ENCODE data around the gene NQO2. TPM values are rescaled to one million over a fixed set of nuclear protein-coding genes. Genes with fewer than 3 reads are reported as not detected.

Gene NQO2
- total and polyA plus RNA-seq, 2 of the 13 experiments (the other 11 are each of a cell fraction or from before 2014, with no cell fraction given): 32.2 to 56.5 TPM

DNA sequence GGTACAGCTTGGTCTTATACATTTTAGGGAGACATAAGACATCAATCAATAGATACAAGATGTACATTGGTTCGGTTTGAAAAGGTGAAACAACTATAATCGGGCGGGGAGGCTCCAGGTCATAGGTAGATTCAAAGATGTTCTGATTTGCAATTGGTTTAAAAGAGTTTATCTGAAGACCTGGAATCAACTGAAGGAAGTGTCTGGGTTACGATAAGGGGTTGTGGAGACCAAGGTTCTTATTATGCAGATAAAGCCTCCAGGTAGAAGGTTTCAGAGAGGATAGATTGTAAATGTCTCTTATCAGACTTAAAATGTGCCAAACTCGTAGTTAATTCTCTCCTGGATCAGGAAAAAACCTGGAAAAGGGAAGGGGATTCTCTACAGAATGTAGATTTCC lies 22.4 kb upstream of the NQO2 start (continued):
- TF ChIP-seq ZNF205 (CRISPR knock-in tag; IDR thresholded peaks at IDR 0.05) (no peak), KLF13 (CRISPR knock-in tag; IDR thresholded peaks at IDR 0.05) (no peak), JUNB (CRISPR knock-in tag; IDR thresholded peaks at IDR 0.05; ENCODE audit: borderline replicate concordance) (no peak)

DNA sequence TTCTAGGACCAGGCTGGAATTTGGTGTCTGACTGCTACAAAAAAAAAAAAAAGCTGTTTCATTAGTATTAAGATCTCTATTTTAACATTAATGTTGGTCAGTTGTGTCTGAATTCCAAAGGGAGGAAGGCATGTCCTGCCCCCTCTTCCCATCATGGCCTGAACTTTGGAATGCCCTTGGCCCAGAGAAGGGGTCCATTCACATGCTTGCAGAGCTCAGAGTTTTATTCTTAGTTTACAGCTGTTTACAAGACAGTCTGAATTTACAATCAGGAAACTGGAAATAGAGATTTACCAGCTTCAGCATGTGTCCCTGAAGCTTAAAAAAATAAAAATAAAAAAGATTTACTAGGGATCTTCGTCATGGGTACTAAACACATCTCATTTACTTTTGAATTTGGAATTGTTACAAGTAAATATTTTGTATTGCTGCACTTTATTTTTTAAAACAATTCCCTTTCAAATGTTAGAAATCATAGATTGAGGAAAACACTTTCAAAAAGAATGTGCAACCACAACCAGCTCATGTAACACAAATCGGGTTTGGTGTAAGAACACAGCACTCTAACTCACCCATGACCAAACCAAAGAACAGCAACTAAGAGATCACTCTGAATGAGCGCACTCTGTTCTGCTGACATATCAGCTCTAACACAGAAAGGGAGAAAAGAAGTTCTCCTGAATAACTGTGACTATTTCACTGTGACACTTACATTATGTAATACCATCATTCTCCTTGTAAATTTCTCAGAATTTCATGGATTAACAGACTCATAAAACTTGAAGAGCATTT lies 21.7 kb upstream of the NQO2 start:
- in situ Hi-C loops (cut with HindIII; ENCODE audit: extremely low pct_ligation_motif_present, low pct_unique_long_range_greater_than_20kb): no loop called here
- peak overlapping the region; percentile 40 for H3K4me2 ChIP-seq (ENCODE audit: low read depth, low read length)
- FAIRE-seq (peak; percentile 26), ATAC-seq (peak; percentile 54; the same call in 2 of the 3 replicates), DNase-seq (ENCODE audit: low spot score) (no peak)
- WGBS (ENCODE audit: low lambda C conversion rate): 21% methylated on average over 3 of the region's 3 CpGs
- H3K27me3 ChIP-seq (ENCODE audit: control insufficient read depth in 1 of 2, insufficient read depth in 2 of 2, low read length in 2 of 2): peaks cover 2 to 11% of the 10 kb centered on the region in 2 experiments; a peak in 1 of 5 replicates
- H3K9ac ChIP-seq (ENCODE audit: insufficient read depth, low read depth, low read length): no peak overlapping the region
- no peaks in the 10 kb centered on the region for H3K9me3 ChIP-seq (ENCODE audit: low read length)
- H3K79me2 ChIP-seq (ENCODE audit: insufficient read depth, low read length): no peaks in the 10 kb centered on the region
- no peak overlapping the region for H3K27ac ChIP-seq (ENCODE audit: extremely low read length, insufficient read depth, low read length)
- ChIA-PET CTCF (ENCODE audit: low intra/inter-chr PET ratio, low total read pairs) (no interaction called here), POLR2A (interaction anchor here (0.9 to 1.9 kb wide), 4 partner anchors 9 to 26 kb away, joined by 3 to 22 read pairs (median 3); no protein-coding TSS in a partner anchor)
- no TSS peak for BruUV-seq (replicated peaks)
- no peak overlapping the region for H3K4me3 ChIP-seq (replicated peaks in 1 of 3; ENCODE audit: insufficient read depth in 1 of 3, low read depth in 2 of 3, low read length in 3 of 3)
- no peaks in the 10 kb centered on the region for H4K20me1 ChIP-seq (ENCODE audit: insufficient read depth, low read length)
- intact Hi-C loops (cut with micrococcal nuclease; ENCODE audit: unreplicated experiment): no loop called here
- peaks cover 71% of the 10 kb centered on the region for H3K4me1 ChIP-seq (ENCODE audit: insufficient read depth, low read length)
- no peaks in the 10 kb centered on the region for H3K36me3 ChIP-seq (replicated peaks in 1 of 2; ENCODE audit: control insufficient read depth in 1 of 2, insufficient read depth in 2 of 2, low read length in 2 of 2)
- H2AFZ ChIP-seq (ENCODE audit: low read length): no peak overlapping the region
- TF ChIP-seq GATAD1 (CRISPR knock-in tag; IDR thresholded peaks at IDR 0.05) (no peak), ZNF781 (CRISPR knock-in tag; IDR thresholded peaks at IDR 0.05; ENCODE audit: borderline replicate concordance, not compliant biosample characterization) (no peak), RBFOX2 (IDR thresholded peaks at IDR 0.05; ENCODE audit: low read depth, low read length) (no peak), HNF4A (CRISPR knock-in tag; IDR thresholded peaks at IDR 0.05) (peak; percentile 88), BCL6 (CRISPR knock-in tag; IDR thresholded peaks at IDR 0.05) (0 out of 2 replicates have a peak, but pooled peaks have one; percentile 8), EP300 (IDR thresholded peaks at IDR 0.05; ENCODE audit: low read depth in 2 of 2, low read length in 2 of 2) (no peak), EP300 (CRISPR knock-in tag; IDR thresholded peaks at IDR 0.05; ENCODE audit: borderline replicate concordance) (no peak), SAP130 (CRISPR knock-in tag; IDR thresholded peaks at IDR 0.05; ENCODE audit: low read depth) (peak; percentile 24; the same call in 1 of the 2 replicates), ZNF468 (CRISPR knock-in tag; IDR thresholded peaks at IDR 0.05) (no peak), RXRB (CRISPR knock-in tag; IDR thresholded peaks at IDR 0.05; ENCODE audit: borderline replicate concordance) (peak; percentile 41; the same call in 1 of the 2 replicates), NCOA2 (CRISPR knock-in tag; IDR thresholded peaks at IDR 0.05) (0 out of 2 replicates have a peak, but pooled peaks have one; percentile 14)
- TF ChIP-seq, protein P1, sequence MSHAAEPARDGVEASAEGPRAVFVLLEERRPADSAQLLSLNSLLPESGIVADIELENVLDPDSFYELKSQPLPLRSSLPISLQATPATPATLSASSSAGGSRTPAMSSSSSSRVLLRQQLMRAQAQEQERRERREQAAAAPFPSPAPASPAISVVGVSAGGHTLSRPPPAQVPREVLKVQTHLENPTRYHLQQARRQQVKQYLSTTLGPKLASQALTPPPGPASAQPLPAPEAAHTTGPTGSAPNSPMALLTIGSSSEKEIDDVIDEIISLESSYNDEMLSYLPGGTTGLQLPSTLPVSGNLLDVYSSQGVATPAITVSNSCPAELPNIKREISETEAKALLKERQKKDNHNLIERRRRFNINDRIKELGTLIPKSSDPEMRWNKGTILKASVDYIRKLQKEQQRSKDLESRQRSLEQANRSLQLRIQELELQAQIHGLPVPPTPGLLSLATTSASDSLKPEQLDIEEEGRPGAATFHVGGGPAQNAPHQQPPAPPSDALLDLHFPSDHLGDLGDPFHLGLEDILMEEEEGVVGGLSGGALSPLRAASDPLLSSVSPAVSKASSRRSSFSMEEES (CRISPR knock-in tag; IDR thresholded peaks at IDR 0.05): 0 out of 2 replicates have a peak, but pooled peaks have one; percentile 22
- TF ChIP-seq, protein P2, sequence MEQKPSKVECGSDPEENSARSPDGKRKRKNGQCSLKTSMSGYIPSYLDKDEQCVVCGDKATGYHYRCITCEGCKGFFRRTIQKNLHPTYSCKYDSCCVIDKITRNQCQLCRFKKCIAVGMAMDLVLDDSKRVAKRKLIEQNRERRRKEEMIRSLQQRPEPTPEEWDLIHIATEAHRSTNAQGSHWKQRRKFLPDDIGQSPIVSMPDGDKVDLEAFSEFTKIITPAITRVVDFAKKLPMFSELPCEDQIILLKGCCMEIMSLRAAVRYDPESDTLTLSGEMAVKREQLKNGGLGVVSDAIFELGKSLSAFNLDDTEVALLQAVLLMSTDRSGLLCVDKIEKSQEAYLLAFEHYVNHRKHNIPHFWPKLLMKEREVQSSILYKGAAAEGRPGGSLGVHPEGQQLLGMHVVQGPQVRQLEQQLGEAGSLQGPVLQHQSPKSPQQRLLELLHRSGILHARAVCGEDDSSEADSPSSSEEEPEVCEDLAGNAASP (CRISPR knock-in tag; IDR thresholded peaks at IDR 0.05; ENCODE audit: borderline replicate concordance): no peak
- TF ChIP-seq, protein P3, sequence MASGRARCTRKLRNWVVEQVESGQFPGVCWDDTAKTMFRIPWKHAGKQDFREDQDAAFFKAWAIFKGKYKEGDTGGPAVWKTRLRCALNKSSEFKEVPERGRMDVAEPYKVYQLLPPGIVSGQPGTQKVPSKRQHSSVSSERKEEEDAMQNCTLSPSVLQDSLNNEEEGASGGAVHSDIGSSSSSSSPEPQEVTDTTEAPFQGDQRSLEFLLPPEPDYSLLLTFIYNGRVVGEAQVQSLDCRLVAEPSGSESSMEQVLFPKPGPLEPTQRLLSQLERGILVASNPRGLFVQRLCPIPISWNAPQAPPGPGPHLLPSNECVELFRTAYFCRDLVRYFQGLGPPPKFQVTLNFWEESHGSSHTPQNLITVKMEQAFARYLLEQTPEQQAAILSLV (CRISPR knock-in tag; IDR thresholded peaks at IDR 0.05; ENCODE audit: borderline replicate concordance): no peak
